ENCODE results near the gene ZC3H11A.

Gene ZC3H11A

GRCh38 chr1:203807196-203807595, 11.8 kb downstream of the ZC3H11A start:
- H3K27me3 ChIP-seq (ENCODE audit: insufficient read depth, poor library complexity, severe bottlenecking): no peaks in the 10 kb centered on the region
- no peak for TF ChIP-seq POLR2AphosphoS5 (IDR thresholded peaks at IDR 0.05; ENCODE audit: low read depth)
- TF ChIP-seq, protein P1, sequence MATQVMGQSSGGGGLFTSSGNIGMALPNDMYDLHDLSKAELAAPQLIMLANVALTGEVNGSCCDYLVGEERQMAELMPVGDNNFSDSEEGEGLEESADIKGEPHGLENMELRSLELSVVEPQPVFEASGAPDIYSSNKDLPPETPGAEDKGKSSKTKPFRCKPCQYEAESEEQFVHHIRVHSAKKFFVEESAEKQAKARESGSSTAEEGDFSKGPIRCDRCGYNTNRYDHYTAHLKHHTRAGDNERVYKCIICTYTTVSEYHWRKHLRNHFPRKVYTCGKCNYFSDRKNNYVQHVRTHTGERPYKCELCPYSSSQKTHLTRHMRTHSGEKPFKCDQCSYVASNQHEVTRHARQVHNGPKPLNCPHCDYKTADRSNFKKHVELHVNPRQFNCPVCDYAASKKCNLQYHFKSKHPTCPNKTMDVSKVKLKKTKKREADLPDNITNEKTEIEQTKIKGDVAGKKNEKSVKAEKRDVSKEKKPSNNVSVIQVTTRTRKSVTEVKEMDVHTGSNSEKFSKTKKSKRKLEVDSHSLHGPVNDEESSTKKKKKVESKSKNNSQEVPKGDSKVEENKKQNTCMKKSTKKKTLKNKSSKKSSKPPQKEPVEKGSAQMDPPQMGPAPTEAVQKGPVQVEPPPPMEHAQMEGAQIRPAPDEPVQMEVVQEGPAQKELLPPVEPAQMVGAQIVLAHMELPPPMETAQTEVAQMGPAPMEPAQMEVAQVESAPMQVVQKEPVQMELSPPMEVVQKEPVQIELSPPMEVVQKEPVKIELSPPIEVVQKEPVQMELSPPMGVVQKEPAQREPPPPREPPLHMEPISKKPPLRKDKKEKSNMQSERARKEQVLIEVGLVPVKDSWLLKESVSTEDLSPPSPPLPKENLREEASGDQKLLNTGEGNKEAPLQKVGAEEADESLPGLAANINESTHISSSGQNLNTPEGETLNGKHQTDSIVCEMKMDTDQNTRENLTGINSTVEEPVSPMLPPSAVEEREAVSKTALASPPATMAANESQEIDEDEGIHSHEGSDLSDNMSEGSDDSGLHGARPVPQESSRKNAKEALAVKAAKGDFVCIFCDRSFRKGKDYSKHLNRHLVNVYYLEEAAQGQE (IDR thresholded peaks at IDR 0.05; ENCODE audit: insufficient replicate concordance, low read depth): no peak
- TF ChIP-seq SPI1 (IDR thresholded peaks at IDR 0.05; ENCODE audit: borderline replicate concordance, low read depth): no peak
- no peak for TF ChIP-seq CTCF (IDR thresholded peaks at IDR 0.05; ENCODE audit: insufficient read depth, low read length)
- TF ChIP-seq GABPA (IDR thresholded peaks at IDR 0.05; ENCODE audit: low read depth): no peak
- no peak overlapping the region for H3K27ac ChIP-seq (replicated peaks)
- no peak overlapping the region for H3K4me3 ChIP-seq (replicated peaks; ENCODE audit: insufficient read depth, low read length)
- no peak for DNase-seq (ENCODE audit: low read depth in 1 of 2, low spot score in 1 of 2)

DNA sequence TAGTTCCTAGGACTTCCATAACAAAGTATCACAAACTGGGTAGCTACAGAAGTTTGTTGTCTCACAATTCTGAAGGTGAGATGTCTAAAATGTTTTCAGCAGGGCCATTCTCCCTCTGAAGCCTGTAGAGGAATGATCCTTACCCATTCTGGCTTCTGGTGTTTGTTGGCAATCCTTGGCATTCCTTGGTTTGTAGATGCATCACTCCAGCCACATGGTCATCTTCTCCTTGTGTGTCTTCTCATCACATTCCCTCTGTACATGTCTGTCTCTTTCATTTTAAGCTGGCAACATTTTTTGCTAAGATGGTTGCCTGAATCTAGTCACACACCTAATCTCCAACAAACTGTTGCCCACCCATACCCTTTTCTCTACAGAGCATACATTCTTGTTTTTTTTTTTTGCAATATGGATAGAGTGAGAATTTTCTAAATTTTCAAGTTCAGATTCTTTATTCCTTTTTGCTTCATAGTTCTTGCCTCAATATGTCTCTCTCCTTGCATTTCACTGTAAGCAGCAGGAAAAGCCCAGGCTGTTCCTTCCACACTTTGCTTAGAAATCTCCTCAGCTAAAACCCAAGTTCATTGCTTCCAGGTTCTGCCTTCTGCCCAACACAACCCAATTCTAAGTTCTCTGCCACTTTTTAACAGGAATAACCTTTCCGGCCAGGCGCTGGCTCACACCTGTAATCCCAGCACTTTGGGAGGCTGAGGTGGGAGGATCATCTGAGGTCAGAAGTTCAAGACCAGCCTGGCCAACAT, 18.3 kb downstream of the ZC3H11A start:
- TF ChIP-seq POLR2AphosphoS5 (IDR thresholded peaks at IDR 0.05; ENCODE audit: low read depth): no peak
- no peak for TF ChIP-seq SPI1 (IDR thresholded peaks at IDR 0.05; ENCODE audit: borderline replicate concordance, low read depth)
- TF ChIP-seq CTCF (IDR thresholded peaks at IDR 0.05; ENCODE audit: insufficient read depth, low read length): no peak
- TF ChIP-seq, protein P1 (IDR thresholded peaks at IDR 0.05; ENCODE audit: insufficient replicate concordance, low read depth): no peak
- TF ChIP-seq GABPA (IDR thresholded peaks at IDR 0.05; ENCODE audit: low read depth): no peak
- no peaks in the 10 kb centered on the region for H3K27me3 ChIP-seq (ENCODE audit: insufficient read depth, poor library complexity, severe bottlenecking)
- no peak overlapping the region for H3K27ac ChIP-seq (replicated peaks)
- no peak overlapping the region for H3K4me3 ChIP-seq (replicated peaks; ENCODE audit: insufficient read depth, low read length)
- no peak for DNase-seq (ENCODE audit: low read depth in 1 of 2, low spot score in 1 of 2)

DNA sequence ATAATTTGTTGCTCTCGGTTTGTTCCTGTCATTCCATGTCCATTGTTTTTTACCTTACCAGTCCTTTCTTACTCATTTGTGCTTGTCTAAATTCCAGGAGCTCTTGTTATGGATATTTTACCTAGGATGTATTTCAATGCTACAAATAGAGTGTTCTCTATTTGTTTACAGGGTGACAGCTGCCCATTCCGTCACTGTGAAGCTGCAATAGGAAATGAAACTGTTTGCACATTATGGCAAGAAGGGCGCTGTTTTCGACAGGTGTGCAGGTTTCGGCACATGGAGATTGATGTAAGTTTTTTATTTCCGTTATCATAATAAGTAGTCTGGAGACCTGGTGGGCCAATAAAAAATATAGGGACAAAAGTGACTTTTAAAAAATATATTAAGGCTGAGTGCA, 23.0 kb downstream of the ZC3H11A start:
- DNase-seq (ENCODE audit: low read depth in 1 of 2, low spot score in 1 of 2): no peak
- H3K27ac ChIP-seq (replicated peaks): no peak overlapping the region
- no peak overlapping the region for H3K4me3 ChIP-seq (replicated peaks; ENCODE audit: insufficient read depth, low read length)
- TF ChIP-seq POLR2AphosphoS5 (IDR thresholded peaks at IDR 0.05; ENCODE audit: low read depth): no peak
- TF ChIP-seq GABPA (IDR thresholded peaks at IDR 0.05; ENCODE audit: low read depth): no peak
- TF ChIP-seq CTCF (IDR thresholded peaks at IDR 0.05; ENCODE audit: insufficient read depth, low read length): no peak
- TF ChIP-seq SPI1 (IDR thresholded peaks at IDR 0.05; ENCODE audit: borderline replicate concordance, low read depth): no peak
- TF ChIP-seq, protein P1 (IDR thresholded peaks at IDR 0.05; ENCODE audit: insufficient replicate concordance, low read depth): no peak
- H3K27me3 ChIP-seq (ENCODE audit: insufficient read depth, poor library complexity, severe bottlenecking): no peaks in the 10 kb centered on the region

All from HL-60 (cell line).